HepG2 (cell line): ENCODE results near the gene RNH1. TPM values are rescaled to one million over a fixed set of nuclear protein-coding genes. Genes with fewer than 3 reads are reported as not detected.
A peak's percentile ranks its signal among the peaks of the same experiment; 100 is the strongest.

Experiments
- ADNP ChIP-seq: sonication (generic); formaldehyde crosslinking; IDR thresholded peaks from 2 replicates; pipeline ENCODE4 v1.4.0; 2020; ENCODE audit warnings: missing genetic modification reagents
- ARID2 ChIP-seq: sonication (generic); formaldehyde crosslinking; IDR thresholded peaks from 2 replicates; pipeline ENCODE4 v1.8.1; 2022; ENCODE audit warnings: mild to moderate bottlenecking, missing genetic modification reagents, borderline replicate concordance
- ARID4A ChIP-seq: sonication (generic); formaldehyde crosslinking; IDR thresholded peaks from 2 replicates; pipeline ENCODE4 v1.5.0; 2020; ENCODE audit warnings: mild to moderate bottlenecking, missing genetic modification reagents, borderline replicate concordance
- GMEB2 ChIP-seq: IDR thresholded peaks from 2 replicates; pipeline ENCODE4 v1.6.1; 2016; ENCODE audit warnings: missing biosample characterization, missing genetic modification reagents, low read depth
- GPBP1L1 ChIP-seq: sonication (generic); formaldehyde crosslinking; IDR thresholded peaks from 2 replicates; pipeline ENCODE4 v1.5.0; 2020; ENCODE audit warnings: mild to moderate bottlenecking, missing genetic modification reagents
- HNRNPL ChIP-seq: fragments of 200-400 bp; formaldehyde crosslinking; IDR thresholded peaks from 2 replicates; pipeline ENCODE4 v1.6.1; 2017; ENCODE audit warnings: mild to moderate bottlenecking, low read depth, low read length
- HOXA5 ChIP-seq: sonication (generic); formaldehyde crosslinking; IDR thresholded peaks from 2 replicates; pipeline ENCODE4 v1.4.0; 2020; ENCODE audit warnings: missing genetic modification reagents
- KDM5B ChIP-seq: sonication (generic); formaldehyde crosslinking; IDR thresholded peaks from 2 replicates; pipeline ENCODE4 v1.4.0; 2020; ENCODE audit warnings: missing genetic modification reagents, mild to moderate bottlenecking, borderline replicate concordance
- NR2F1 ChIP-seq, 2 experiments: fragments of 450-650 bp in 1 of 2; formaldehyde crosslinking in 1 of 2; IDR thresholded peaks; 2 replicates each; pipeline versions ENCODE4 v1.5.0 to v1.6.1; 2016 to 2020; ENCODE audit warnings: mild to moderate bottlenecking in 1 of 2, missing compliant biosample characterization in 1 of 2, missing genetic modification reagents in 1 of 2, moderate library complexity in 1 of 2
- SALL1 ChIP-seq: sonication (generic); formaldehyde crosslinking; IDR thresholded peaks from 2 replicates; pipeline ENCODE4 v1.8.0; 2022; ENCODE audit warnings: mild to moderate bottlenecking, missing genetic modification reagents
- SMARCE1 ChIP-seq: fragments of 450-650 bp; IDR thresholded peaks from 2 replicates; pipeline ENCODE4 v1.6.1; 2017; ENCODE audit warnings: borderline replicate concordance
- ZMYM3 ChIP-seq: sonication (generic); formaldehyde crosslinking; IDR thresholded peaks from 2 replicates; pipeline ENCODE4 v1.5.1; 2020; ENCODE audit warnings: mild to moderate bottlenecking, missing genetic modification reagents
- ZNF292 ChIP-seq: sonication (generic); formaldehyde crosslinking; IDR thresholded peaks from 2 replicates; pipeline ENCODE4 v1.8.1; 2022; ENCODE audit warnings: mild to moderate bottlenecking, low read depth, missing genetic modification reagents, borderline replicate concordance
- ZNF770 ChIP-seq: sonication (generic); formaldehyde crosslinking; IDR thresholded peaks from 2 replicates; pipeline ENCODE4 v1.5.0; 2020; ENCODE audit warnings: mild to moderate bottlenecking, missing genetic modification reagents
- ZNF780A ChIP-seq: sonication (generic); formaldehyde crosslinking; IDR thresholded peaks from 2 replicates; pipeline ENCODE4 v1.8.0; 2022; ENCODE audit warnings: mild to moderate bottlenecking, missing genetic modification reagents, moderate library complexity
- ZSCAN21 ChIP-seq: sonication (generic); formaldehyde crosslinking; IDR thresholded peaks from 2 replicates; pipeline ENCODE4 v1.8.0; 2022; ENCODE audit warnings: mild to moderate bottlenecking, missing genetic modification reagents, moderate library complexity, borderline replicate concordance
- polyA plus RNA-seq, 8 experiments: library from polyadenylated mRNA; depleted of rRNA in 3 of 8; stranded (reverse) in 7 of 8; unstranded in 1 of 8; fragments of >200 nt; fragmentation: Illumina TruSeq in 4 of 8; extraction: Trizol in 4 of 8; gene quantifications; 2 replicates each; pipeline versions ENCODE4 v1.2.1 to v1.2.3, GENCODE V29; 2011 to 2016; ENCODE audit warnings: low read depth in 4 of 8, missing spikeins in 1 of 8, mixed read lengths in 1 of 8; ENCODE audit not compliant: insufficient read depth in 1 of 8
- total RNA-seq, 5 experiments: library from RNA; depleted of rRNA; stranded (reverse); fragments of >200 nt; fragmentation: Illumina TruSeq; extraction: Trizol; gene quantifications; 2 replicates each; pipeline ENCODE4 v1.2.3, GENCODE V29; 2016; ENCODE audit warnings: low read depth in 1 of 5

The RNH1 gene
- total and polyA plus RNA-seq, 2 of the 13 experiments (the other 11 are each of a cell fraction or from before 2014, with no cell fraction given) = 36.0 to 74.1 TPM

- TF ChIP-seq ARID4A (CRISPR knock-in tag) (0 out of 2 replicates have a peak, but pooled peaks have one; percentile 36), HNRNPL (peak; percentile 76; the same call in 1 of the 2 replicates), ZSCAN21 (CRISPR knock-in tag) (peak; percentile 43; the same call in 1 of the 2 replicates), HOXA5 (CRISPR knock-in tag) (no peak), ZNF292 (peak; percentile 67; the same call in 1 of the 2 replicates), NR2F1 (CRISPR knock-in tag; IDR thresholded peaks at IDR 0.05) (no peak), ZNF780A (CRISPR knock-in tag) (no peak), GMEB2 (CRISPR knock-in tag) (no peak), ARID2 (CRISPR knock-in tag) (no peak), SALL1 (CRISPR knock-in tag) (peak; percentile 55), ADNP (no peak), ZNF770 (peak; percentile 94), SMARCE1 (no peak), KDM5B (CRISPR knock-in tag) (no peak; the same call in 1 of the 2 replicates), GPBP1L1 (CRISPR knock-in tag) (no peak), ZMYM3 (CRISPR knock-in tag) (peak; percentile 25; the same call in 1 of the 2 replicates)
Measured at GRCh38 chr11:445765-446588, 61.1 kb downstream of the RNH1 start (continued).
